GM18873 (cell line): ENCODE results near the gene MBOAT7.
A peak's percentile ranks its signal among the peaks of the same experiment; 100 is the strongest.
"Not testable (repeated sequence)": the region's sequence is repeated elsewhere in the genome, so short reads cannot be mapped to it uniquely, and the experiment has no call there.

ENCODE experiments used
- ATAC-seq: cut with Tn5 transposase; IDR thresholded peaks from one replicate; pipeline ENCODE4 v1.9.1; 2021; ENCODE audit warnings: mild to moderate bottlenecking, moderate library complexity, moderate number of reproducible peaks; ENCODE audit not compliant: unreplicated experiment, low FRiP score

MBOAT7 gene

GRCh38 chr19:54189145-54189734, at the start of gene MBOAT7:
Gene MBOAT7, minus strand, starts transcription at chr19:54189580. Its CDS starts 1,072 bp downstream, at chr19:54188508.
- peak; percentile 10 for ATAC-seq

DNA sequence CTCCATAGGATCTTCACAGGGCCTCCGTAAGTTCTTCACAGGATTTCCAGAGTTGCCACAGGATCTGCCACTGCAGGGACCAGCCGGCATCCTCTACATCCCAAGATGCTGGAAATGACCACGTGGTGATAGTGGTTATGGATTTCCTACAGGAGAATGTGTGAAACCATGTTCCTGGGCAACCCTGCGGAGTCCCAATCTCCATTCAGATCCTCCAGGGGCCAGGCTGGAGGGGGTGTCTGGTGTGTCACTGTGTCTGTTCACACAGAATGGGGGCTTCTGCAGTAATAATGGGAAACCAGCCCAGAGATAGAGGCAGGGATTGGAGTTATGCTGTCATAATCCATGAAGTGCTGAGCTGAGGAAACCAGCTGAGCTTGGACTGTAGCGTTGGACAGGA, 44.6 kb upstream of the MBOAT7 start:
- ATAC-seq: no peak

- no peak for ATAC-seq
These were observed 41.9 kb upstream of the MBOAT7 start for GRCh38 chr19:54231077-54231931.

DNA sequence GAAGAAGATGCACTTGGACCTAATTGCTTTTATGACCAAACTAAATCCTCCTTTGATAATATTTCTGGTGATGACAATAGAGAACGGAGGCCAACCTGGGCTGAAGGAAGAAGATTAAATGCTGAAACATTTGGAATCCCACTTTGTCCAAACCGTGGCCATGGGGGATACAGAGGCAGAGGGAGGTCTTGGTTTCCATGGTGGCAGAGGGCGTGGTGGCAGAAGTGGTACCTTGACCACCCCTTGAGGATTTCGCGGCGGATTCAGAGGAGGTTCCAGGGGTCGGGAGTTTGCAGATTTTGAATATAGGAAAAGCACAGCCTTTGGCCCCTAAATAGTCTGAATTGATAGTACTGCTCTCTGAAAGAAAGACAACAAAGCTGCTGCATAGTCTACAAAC, 40.7 kb upstream of the MBOAT7 start:
- no peak for ATAC-seq

DNA sequence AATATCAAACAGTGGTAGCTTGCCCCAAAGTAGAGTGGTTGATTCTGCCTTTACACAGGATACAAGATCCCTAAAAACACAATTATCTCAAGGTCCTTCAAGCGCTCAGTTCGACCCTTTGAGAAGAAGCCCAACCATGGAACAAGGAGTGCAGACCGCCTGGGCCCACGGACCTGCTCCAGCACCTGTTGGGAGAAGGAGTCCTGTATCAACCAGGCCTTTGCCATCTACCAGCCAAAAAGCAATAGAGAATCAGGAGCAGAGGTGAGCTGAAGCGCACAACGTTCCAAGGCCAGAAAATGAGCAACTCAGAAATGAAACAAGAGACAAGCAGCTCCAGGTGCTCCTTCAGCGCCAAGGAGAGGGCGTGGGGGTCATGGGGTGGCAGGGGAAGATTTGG, 39.8 kb upstream of the MBOAT7 start:
- no peak for ATAC-seq

DNA sequence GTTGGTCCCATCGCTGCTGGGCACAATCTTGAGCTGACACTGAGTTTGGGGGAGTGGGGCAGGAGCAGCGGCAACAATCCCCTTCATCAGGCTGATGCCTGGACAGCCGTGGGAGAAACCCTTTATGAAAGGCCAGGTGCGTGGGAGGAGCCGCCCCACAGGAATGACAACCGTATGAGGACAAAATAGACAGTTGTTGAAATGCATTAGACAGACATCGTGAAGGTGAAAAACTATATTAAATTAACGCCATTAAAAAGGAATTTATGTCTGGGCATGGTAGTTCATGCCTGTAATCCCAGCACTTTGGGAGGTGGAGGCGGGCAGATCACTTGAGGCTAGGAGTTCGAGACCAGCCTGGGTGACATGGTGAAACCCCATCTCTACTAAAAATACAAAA, 35.2 kb upstream of the MBOAT7 start:
- not testable (repeated sequence) for ATAC-seq

DNA sequence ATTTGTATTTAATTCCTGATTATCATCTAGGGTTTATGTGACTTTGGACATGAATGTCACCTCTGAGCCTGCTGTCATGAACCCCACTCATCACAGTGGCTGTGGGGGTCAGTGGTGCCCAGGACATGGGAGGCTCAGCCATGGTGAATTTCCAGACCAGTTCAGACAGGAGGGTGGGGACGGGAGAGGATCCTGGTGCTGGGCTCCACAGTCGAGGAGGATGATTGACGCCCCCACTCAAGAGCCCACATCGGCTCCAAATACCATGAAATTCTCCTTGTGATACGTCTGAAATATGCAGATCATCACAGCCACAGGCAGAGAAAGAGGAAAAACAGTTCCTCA, 34.5 kb upstream of the MBOAT7 start:
- ATAC-seq: not testable (repeated sequence)

GRCh38 chr19:54223277-54223936, 34.0 kb upstream of the MBOAT7 start:
- not testable (repeated sequence) for ATAC-seq

- ATAC-seq: not testable (repeated sequence)
These were observed 33.3 kb upstream of the MBOAT7 start, which contains the start of gene LILRB3 for GRCh38 chr19:54222474-54223276. Gene LILRB3, minus strand, starts transcription at chr19:54223007. Its CDS starts 31 bp downstream, at chr19:54222976.

- ATAC-seq: not testable (repeated sequence)
These were observed 32.6 kb upstream of the MBOAT7 start for GRCh38 chr19:54221947-54222346.

- not testable (repeated sequence) for ATAC-seq
These were observed 30.3 kb upstream of the MBOAT7 start for GRCh38 chr19:54219702-54220101.

DNA sequence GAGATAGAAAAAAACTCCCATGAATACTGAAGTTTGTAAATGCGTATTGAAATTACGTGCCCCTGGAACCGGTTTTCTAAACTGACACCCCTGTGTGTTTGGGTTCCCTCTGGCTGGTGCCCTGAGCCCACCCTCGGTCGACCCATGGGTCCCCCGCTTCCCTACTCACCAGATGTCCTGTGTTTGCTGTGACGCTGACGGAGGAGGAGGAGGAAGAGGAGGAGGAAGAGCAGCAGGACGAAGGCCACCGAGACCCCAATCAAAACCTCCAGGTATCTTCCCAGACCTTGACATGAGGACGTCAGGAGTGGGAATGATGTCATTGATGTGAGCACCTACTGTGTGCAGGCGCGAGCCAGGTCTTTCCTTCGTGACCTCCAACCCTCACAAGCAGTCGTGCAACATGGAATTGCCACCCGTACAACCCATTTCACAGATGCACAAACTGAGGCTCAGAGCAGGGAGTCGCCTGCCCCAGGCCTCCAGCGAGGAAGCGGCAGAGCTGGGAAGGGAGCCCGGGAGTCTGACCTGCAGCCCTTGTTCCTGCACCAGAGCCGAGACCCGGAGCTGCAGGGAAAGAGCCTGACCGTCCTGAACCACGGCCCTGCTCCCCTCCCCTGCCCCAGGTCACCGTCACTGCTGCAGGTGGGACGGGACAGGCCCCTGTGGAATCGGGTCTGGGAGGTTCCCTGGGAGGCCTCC, 29.7 kb upstream of the MBOAT7 start:
- no peak for ATAC-seq

DNA sequence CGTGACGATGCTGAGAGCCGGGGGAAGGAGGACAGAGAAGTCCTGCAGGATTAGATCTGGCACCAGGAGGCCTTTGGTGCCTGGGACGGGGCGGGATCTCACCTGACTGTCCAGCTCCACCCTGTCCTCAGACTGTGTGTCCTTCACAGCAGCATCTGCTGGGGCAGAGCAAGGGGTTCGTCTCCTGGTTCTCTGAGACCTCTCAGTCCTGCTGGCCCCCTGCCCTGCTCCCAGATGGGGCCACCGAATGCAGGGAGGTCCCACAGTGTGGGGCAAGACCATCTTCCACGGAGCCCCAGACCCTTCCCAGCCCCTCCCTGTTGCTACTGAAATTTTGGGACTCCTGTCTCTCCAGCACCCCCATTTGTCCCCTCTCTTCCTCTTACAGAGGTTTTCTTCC, 28.9 kb upstream of the MBOAT7 start:
- no peak for ATAC-seq

DNA sequence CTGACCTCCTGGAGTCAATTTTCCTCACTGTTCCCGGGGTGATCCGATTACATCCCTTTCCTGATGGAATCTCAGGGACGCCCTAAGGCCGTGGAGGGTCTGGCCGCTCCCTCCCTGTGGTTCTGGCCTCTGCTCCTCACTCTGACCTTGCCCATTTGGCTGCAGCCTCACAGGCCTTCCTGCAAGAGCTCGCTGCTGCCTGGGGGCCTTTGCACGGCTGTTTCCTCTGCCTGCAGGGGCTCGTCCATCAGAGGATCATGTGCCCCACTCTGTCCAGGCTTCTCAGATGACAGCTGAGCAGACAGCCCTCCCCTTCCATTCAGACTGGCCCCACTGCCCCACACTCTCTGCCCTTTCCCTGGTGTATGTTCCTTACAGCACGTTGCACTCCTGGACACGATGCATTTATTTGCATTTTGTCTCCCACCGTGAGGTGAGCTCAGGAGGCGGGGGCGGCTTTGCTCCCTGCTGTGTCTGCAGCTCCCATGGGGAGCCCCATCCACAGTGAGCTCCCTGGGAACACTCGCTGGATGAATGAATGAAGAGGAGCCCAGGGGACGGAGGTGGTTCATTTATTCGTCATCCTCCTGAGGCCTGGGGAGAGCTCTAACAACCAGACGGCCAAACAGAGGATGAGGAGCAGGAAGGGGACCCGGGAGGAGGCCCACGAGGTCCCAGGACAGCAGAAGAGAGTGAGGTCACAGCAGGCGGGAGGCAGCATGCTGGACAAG, 28.3 kb upstream of the MBOAT7 start:
- not testable (repeated sequence) for ATAC-seq

DNA sequence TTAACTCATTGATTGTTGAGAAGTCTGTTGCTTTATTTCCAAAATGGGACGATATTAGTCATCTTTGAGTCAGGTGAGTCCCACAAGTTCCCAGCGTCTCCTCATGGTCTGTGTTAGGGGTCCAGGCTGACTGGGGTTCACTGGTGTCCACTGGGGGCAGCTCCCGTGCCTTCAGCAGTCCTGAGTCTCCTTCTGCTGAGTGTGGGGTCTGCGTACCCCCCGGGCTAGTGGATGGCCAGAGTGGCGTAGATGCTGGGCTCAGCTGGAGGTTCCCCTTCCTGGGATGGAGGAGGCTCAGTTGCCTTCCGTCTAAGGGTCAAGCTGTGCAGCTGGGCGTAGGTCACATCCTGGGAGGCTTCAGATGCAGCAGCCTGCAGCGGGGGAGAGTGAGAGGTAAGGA, 27.5 kb upstream of the MBOAT7 start:
- no peak for ATAC-seq

DNA sequence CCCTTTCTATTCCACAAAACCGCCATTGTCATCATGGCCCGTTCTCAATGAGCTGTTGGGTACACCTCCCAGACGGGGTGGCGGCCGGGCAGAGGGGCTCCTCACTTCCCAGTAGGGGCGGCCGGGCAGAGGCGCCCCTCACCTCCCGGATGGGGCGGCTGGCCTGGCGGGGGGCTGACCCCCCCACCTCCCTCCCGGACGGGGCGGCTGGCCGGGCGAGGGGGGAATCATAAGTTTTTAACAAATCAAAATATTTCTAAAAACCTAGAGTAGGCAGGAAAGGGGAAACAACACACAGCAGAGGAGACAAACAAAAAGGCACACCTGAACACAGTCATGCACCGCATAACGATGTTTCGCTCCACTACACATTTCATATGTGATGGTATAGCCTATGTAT, 25.4 kb upstream of the MBOAT7 start:
- not testable (repeated sequence) for ATAC-seq

- ATAC-seq: not testable (repeated sequence)
These were observed 24.8 kb upstream of the MBOAT7 start for GRCh38 chr19:54214217-54214616.

- ATAC-seq: no peak
These were observed 21.9 kb upstream of the MBOAT7 start for GRCh38 chr19:54211235-54211634.

DNA sequence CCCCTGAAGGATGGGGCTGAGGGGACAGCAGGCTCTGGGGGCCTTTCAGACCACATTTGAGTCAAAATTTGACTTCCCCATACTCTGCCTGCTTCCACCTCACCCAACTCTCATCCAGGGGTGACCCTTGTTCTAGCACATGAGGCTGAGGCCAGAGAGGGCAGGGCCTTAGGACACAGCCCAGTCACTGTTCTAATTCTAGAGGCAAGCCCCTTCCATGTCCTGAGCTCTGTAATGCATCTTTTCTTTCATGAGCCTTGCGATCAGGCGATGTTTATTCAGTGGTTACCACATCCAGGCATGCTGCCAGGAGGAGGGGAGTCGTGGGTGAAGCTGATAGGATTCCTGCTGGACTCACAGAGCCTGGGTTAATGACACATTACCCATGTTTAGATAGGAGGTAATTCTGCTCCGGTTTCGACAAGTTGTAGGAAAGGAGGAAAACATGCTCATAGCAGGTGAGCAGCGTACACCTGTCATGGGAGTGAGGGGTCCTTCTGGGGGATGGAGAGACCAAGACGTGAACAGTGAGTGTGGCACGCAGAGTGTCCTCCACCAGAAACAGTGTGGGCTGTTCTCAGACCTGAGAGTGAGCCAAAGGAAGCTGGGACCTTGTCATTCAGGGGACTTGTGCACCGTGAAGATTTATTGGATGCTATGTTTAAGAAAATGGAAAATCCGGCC, 20.6 kb upstream of the MBOAT7 start:
- no peak for ATAC-seq
